Duodenal mucosa (tissue), 2 donors: ENCODE measurements around the gene INTS3.

Source experiments
- H3K27ac ChIP-seq: one replicate; pipeline ENCODE4 v1.7.0; 2013; ENCODE audit warnings: low read depth, low read length
- H3K27me3 ChIP-seq, 2 donors: one replicate each; pipeline ENCODE4 v1.7.0; 2013; ENCODE audit warnings: low read length in 2 of 2, control low read depth in 1 of 2; ENCODE audit not compliant: insufficient read depth in 2 of 2, control insufficient read depth in 1 of 2
- H3K36me3 ChIP-seq, 2 donors: one replicate each; pipeline ENCODE4 v1.7.0; 2013; ENCODE audit warnings: low read length in 2 of 2, control low read depth in 1 of 2; ENCODE audit not compliant: insufficient read depth in 2 of 2, control insufficient read depth in 1 of 2
- H3K4me1 ChIP-seq, 2 donors: one replicate each; pipeline ENCODE4 v1.7.0; 2013; ENCODE audit warnings: low read length in 2 of 2, control low read depth in 1 of 2; ENCODE audit not compliant: insufficient read depth in 2 of 2, control insufficient read depth in 1 of 2
- H3K4me3 ChIP-seq, 2 donors: one replicate each; pipeline ENCODE4 v1.7.0; 2013; ENCODE audit warnings: low read length in 2 of 2, low read depth in 1 of 2
- H3K9ac ChIP-seq, 2 donors: one replicate each; pipeline ENCODE4 v1.7.0; 2013; ENCODE audit warnings: low read length in 2 of 2, low read depth in 1 of 2
- H3K9me3 ChIP-seq, 2 donors: one replicate each; pipeline ENCODE4 v1.7.0; 2013; ENCODE audit warnings: low read length in 2 of 2, control low read depth in 1 of 2; ENCODE audit not compliant: control insufficient read depth in 1 of 2

INTS3 gene

DNA sequence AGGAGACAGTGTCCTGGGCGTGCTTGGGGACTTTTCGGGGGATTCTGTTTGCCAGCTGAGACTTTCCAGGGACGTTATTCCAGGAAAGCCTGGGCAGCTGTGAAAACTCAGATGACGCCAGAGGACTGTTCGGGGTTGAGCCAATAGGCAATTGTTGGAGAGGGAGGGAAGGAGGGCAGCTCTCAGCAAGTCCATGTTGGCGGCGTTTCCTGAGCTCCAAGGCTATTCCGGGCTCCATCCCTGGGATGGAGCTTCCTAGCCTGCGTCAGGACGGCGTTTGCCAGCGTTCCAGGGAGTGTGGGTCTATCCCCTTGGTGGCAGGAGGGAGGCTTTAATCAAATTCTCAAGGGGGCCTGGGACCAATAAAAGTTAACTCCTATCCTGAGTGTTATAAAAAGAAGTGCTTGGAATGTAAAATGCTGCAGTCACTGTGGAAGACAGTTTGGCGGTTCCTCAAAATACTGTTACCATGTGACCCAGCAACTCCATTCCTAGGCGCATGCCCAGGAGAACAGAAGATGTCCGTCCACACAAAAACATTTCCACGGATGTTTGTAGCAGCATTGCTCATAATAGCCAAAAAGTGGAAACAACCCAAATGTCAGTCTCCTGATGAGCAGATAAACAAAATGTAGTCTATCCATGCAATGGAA lies 62.6 kb downstream of the INTS3 start:
- peak overlapping the region; percentile 35 to 45 for H3K4me3 ChIP-seq
- peak overlapping the region; percentile 4 to 55 for H3K9ac ChIP-seq

DNA sequence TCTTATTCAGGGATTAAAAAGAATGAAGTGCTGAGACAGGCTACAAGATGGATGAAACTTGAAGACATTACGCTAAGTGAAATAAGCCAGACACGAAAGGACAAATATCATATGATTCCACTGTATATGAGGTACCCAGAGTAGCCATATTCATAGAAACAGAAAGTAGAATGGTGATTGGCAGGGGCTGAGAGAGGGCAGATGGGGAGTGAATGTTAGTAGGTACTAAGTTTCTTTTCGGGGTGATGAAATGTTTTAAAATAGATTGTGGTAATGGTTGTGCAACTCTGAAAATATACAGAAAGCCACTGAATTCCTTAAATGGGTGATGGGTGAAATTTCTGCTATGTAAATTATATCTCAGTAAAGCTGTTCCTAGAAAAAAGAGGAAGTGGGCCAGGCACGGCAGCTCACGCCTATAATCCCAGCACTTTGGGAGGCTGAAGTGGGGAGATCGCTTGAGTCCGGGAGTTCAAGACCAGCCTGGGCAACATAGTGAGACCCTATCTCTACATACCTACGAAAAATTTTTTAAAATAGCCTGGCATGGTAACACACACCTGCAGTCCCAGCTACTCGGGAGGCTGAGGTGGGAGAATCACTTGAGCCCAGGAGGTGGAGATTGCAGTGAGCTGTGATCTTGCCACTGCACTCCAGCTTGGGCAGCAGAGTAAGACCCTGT lies 63.3 kb downstream of the INTS3 start:
- Histone ChIP-seq H3K27ac (peak overlapping the region; percentile 83), H3K4me3 (peak overlapping the region; percentile 29 to 35), H3K9me3 (no peaks in the 10 kb centered on the region), H3K27me3 (no peaks in the 10 kb centered on the region), H3K4me1 (peaks cover 15 to 20% of the 10 kb centered on the region in 2 donors), H3K9ac (no peak overlapping the region), H3K36me3 (no peaks in the 10 kb centered on the region)

More for the DNA sequence above, 62.6 kb downstream of the INTS3 start:
- Histone ChIP-seq H3K27me3 (no peaks in the 10 kb centered on the region), H3K36me3 (no peaks in the 10 kb centered on the region), H3K27ac (peak overlapping the region; percentile 83), H3K9me3 (no peaks in the 10 kb centered on the region), H3K4me1 (peaks cover 15 to 20% of the 10 kb centered on the region in 2 donors)

DNA sequence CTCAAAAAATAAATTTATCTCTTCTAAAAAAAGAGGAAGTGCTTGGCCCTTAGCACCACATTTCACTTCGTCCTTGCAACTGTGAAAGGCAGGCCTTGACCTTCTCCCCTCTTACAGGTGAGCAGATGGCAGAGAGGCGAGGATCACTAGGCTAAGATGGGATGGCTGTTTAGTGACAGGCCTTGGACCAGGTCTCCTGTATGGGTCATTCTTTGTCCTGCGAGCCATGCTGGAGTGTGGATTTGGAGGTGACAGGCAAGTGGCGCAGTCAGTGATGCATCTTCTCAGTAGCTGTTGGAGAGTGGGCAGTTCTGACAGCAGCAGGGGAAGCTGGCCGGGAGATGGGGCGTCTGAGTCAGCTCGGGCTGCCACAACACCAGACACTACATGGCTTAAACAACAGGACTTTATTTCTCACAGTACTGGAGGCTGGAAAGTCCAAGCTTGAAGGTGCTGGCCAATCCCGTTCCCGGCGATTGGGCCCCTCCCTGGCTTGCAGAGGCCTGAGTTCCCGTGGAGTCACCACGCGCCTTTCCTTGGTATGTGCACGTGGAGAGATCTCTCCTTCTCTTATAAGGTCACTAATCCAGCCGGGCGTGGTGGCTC lies 63.9 kb downstream of the INTS3 start:
- H3K9me3 ChIP-seq, result no peaks in the 10 kb centered on the region
- H3K27me3 ChIP-seq, result no peaks in the 10 kb centered on the region
- H3K4me1 ChIP-seq, result peaks cover 15 to 20% of the 10 kb centered on the region in 2 donors
- H3K9ac ChIP-seq, result no peak overlapping the region
- H3K4me3 ChIP-seq, result no peak overlapping the region
- no peak overlapping the region for H3K27ac ChIP-seq
- H3K36me3 ChIP-seq, result no peaks in the 10 kb centered on the region

DNA sequence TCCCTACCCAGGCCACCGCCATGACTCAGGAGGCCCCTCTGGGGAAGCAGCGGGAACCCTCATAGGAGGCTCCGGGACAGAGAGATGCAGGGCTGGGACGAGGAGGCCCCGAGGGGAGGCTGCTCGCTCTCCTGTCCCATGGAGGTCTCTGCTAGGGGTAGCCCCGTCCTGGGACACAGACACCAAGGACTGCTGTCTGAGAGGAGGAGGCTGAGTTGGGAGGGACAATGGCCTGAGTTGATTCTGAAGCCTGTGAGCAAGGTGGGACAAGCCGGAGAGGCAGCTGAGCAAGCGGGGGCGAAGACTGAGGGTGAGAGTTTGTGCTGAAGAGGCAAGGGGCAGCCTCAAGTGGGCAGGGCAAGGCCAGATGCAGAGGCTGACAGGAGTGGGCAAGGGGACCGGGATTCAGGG lies 64.8 kb downstream of the INTS3 start:
- no peak overlapping the region for H3K9ac ChIP-seq
- no peak overlapping the region for H3K27ac ChIP-seq
- peaks cover 15 to 20% of the 10 kb centered on the region in 2 donors for H3K4me1 ChIP-seq
- no peaks in the 10 kb centered on the region for H3K27me3 ChIP-seq
- H3K36me3 ChIP-seq, result no peaks in the 10 kb centered on the region
- H3K9me3 ChIP-seq, result no peaks in the 10 kb centered on the region
- H3K4me3 ChIP-seq, result no peak overlapping the region

DNA sequence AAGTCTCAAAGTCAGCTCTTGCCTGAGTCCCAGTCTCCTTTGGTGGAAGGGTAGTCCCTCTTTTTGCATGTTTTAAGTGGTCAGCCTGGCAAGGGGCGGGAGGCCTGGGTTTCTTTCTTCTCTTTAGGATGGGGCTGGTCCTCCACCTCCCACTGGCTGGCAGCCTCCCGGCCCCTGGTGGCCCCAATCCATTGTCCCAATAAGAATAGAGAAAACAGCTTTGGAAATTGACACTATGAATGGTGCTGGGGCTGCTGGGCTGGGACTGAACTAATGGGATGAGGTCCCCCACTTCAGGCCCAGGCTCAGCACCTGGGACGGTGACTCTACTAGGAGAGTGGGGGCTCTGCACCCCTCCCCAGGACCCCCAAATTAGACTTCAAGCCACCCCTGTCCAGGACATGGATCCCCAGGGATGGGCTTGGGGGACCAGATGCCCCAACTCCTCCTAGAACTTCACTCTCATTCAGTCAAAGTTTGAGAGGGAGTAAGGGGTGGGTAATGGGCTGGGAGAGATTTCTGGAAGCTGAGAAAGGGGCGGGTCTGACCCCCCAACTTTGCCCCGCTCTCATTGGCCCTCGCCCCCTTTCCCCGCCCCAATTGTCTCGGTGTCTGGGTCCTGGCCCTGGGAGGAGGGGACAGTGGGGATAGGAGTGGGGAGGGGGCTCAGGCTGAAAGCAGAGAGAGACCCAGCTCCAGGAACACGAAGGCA lies 65.6 kb downstream of the INTS3 start:
- Histone ChIP-seq H3K27ac (no peak overlapping the region), H3K36me3 (no peaks in the 10 kb centered on the region), H3K4me3 (no peak overlapping the region), H3K4me1 (peaks cover 15 to 20% of the 10 kb centered on the region in 2 donors), H3K9me3 (no peaks in the 10 kb centered on the region), H3K9ac (no peak overlapping the region), H3K27me3 (no peaks in the 10 kb centered on the region)

DNA sequence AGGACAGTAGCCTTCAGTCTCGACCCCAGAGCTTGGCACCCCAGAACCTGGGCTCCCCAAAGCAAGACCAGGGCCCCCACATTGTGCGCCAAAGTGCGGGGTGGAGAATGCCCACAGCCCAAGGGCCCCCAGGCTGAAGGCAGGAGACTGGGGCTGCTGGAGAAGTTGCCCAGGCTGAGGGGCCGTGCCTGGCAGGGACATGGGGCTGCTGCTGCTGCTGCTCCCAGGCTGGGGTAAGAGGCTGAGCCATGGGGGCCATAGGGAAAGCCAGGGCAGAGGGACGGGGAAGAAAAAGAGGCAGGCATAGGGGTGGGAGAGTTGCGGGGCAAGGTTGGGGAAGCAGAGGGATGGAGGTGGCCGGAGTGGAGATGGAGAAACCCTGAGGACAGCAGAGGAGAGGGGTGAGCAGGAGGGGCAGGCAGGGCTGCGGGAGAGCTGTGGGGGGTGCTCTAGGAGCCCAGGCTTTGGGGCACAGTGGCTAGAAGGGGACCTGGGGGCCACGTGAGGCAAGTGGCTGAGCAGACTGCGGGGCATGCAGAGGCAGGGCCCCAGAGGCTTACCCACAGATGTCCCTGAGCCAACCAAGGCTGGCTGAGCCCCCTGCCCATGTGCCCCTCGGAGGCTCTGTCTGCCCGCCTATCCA lies 66.2 kb downstream of the INTS3 start:
- H3K27me3 ChIP-seq, result no peaks in the 10 kb centered on the region
- no peak overlapping the region for H3K9ac ChIP-seq
- no peaks in the 10 kb centered on the region for H3K36me3 ChIP-seq
- no peak overlapping the region for H3K4me3 ChIP-seq
- no peak overlapping the region for H3K27ac ChIP-seq
- no peaks in the 10 kb centered on the region for H3K9me3 ChIP-seq
- peaks cover 15 to 20% of the 10 kb centered on the region in 2 donors for H3K4me1 ChIP-seq

DNA sequence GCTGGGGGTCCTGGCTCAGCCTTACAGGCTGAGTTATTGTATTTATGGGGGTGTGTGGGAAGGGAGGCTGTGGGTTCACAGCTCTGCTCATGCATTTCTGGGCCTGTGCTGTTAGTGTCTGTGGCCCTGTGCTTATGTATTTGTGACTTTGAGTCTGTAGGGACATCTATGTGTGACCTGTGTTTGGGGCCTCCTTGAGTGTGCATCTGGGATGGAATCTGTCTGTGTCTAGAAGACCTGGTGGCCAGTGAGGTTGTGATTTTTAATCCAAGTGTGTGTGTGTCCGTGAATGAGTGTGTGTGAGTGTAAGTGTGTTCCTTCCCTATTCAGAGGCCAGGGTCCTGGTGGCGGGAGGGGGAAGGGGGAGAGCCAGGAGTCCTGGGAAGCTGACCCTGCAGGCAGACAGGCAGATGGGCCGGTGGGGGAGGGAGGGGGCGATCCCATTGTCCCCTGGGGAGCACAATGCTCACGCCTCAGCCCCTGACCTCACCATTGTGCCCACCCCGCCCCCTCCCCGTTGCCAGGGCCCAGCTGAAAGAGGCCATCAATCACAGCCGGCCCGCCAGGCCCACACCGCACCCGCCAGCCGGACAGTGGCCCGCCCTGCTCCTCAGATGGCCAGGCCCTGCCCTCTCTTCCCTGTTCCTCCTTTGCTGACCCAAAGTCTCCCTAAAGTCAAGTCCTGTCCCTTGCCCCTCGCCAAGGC lies 66.9 kb downstream of the INTS3 start:
- H3K36me3 ChIP-seq, result no peaks in the 10 kb centered on the region
- no peaks in the 10 kb centered on the region for H3K9me3 ChIP-seq
- no peak overlapping the region for H3K9ac ChIP-seq
- no peak overlapping the region for H3K27ac ChIP-seq
- H3K4me1 ChIP-seq, result peaks cover 8 to 14% of the 10 kb centered on the region in 2 donors
- H3K27me3 ChIP-seq, result no peaks in the 10 kb centered on the region
- H3K4me3 ChIP-seq, result no peak overlapping the region

DNA sequence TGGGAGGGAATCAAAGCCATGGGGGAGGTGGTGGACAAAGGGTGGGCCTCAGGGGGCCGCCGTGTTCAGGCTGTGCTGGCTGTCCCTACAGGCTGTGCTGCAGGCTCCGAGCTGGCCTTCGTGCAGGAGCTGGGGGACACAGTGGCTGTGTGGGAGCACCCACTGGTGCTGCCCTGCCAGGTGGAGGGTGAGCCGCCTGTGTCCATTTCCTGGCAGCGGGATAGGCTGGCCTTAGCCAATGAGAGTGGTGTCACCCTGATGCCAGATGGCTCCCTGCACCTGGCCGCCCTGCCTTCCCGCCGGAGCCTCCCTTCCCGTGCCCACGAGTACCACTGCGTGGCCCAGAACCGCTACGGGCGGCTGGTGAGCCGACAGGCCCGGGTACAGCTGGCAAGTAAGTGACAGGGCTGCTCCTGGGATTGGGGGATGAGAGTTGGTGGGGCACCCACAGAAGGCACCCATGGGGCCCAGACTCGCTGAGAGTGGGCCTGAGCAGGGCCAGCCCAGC lies 67.5 kb downstream of the INTS3 start:
- no peaks in the 10 kb centered on the region for H3K27me3 ChIP-seq
- H3K4me3 ChIP-seq, result no peak overlapping the region
- H3K27ac ChIP-seq, result no peak overlapping the region
- no peak overlapping the region for H3K9ac ChIP-seq
- H3K36me3 ChIP-seq, result no peaks in the 10 kb centered on the region
- peaks cover 2 to 8% of the 10 kb centered on the region in 2 donors for H3K4me1 ChIP-seq
- H3K9me3 ChIP-seq, result no peaks in the 10 kb centered on the region
